DMS 273 treated with DMSO at 0.1 percent for 48 hours (cell line): ENCODE measurements around the gene ADGRV1.

ENCODE experiments used
- DNase-seq: peaks from one replicate; lab custom pipeline; 2025; lab: John Stamatoyannopoulos, UW

Gene ADGRV1

DNA sequence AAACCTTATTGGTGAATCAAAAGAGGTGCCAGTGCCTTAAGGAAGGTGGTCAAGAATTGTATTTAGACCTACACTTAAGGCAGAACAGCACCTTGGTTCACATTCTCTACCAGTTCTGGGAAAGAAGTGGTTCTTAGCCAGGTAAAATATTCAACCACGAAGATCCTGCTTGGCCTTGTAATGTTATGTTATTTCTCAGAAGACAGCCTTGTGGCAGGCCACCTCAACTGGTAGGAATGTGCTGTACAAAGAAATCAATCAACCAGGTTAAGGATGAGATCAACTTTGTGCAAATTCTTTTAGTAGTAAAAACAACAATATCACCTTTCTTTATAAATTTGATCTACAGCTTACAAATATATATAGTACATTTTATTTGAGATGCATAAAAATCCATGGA, 577.7 kb downstream of the ADGRV1 start:
- no peak for DNase-seq

DNA sequence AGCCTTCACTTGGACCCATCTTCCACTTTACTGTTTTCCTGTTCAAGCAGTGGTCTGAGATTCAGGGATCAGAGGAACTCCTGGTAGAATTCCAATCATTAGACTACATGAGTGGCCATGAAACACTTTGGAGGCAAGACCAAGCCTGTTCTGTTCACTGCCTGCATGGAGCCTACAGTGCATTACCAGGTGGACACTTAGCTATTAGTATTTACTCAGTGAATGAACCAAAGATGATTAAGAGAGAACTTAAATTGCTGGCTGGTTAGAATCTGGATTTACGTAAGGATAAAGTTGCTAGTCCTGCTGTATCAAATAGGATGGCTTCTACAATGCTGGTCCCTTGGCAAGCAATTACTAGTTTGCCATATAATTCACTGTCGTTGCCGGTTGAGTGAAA, 579.0 kb downstream of the ADGRV1 start:
- DNase-seq: no peak

DNA sequence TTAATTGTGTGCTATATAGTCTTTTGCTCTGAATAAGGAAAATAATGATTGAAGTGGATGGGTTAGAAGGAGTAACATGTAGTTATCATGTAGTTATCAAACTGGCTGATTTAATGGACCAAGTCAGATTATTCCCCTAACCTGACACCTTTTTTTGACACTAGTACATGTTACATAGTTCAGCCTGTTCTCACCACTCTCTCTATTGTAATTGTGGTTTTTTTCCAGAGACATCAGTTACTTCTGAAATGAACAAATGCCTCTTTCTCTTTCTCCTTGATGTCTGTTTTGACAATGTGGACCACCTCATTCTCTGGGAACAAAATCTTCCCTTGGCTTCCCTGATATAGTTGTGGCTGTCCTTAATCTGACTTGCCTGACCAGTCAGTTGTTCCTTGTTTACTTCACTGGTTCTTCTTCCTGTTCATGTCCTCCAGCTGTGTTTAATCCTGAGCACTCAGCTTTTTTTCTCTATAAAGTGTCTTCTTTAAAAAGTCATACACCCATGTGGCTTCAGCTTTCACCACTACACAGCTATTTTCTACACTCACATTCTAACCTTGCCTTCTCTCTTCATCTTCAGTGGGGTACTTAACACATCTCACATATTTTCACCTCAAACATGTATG, 581.1 kb downstream of the ADGRV1 start:
- DNase-seq: no peak

DNA sequence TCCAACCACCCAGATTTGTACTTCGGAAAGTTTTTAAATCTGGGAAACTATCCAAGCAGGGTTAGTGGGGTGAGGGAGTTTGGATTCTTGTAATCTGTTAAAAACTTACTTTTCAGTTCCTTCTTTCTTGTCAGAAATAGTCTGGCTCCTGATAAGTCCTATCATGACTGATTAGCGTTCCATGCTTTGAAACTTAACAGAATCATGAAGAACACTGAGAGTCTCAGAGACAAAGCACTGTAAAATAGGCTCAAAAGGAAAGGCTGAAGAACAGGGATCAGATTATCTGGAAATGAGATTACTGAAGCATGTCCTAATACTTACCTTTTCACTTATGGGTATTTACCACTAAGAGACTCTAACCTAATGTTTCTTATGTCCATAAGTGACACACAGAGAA, 582.1 kb downstream of the ADGRV1 start:
- no peak for DNase-seq

DNA sequence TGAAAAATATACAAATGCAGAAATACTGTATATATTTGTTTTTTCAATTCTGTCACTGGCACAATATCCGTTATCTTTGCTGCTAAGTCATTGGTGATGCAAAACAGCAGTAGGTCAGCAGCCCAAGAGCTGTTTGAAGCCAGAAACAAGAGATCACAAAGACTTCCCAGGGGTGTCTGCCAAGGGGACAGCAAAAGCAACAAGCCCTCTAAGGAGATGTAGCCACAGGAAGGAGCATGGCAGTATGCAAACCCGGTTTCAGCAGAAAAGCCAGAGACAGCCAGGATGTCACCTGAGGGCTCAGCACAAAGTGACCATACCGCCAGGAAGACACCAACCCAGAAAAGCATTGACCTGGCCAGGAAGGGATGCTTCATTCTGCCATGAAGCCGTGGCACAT, 583.0 kb downstream of the ADGRV1 start:
- no peak for DNase-seq

DNA sequence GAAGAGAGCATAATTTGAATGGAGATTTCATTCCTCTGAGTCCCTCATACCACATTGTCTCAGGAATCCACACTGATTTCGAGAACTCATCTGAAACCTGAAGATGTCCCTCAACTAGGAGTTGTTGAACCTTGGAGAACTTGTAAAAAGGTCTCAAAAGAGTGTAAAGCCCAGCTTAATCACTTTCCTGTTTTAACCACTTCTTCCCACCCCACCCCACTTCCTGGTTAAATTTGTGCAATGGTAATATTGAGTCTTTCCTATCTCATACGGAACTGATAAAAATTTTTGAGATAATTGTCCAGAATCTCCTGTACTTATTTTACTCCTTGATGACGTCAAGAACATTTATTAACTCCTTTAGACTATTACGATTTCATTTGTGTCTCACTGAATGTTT, 583.8 kb downstream of the ADGRV1 start:
- no peak for DNase-seq

DNA sequence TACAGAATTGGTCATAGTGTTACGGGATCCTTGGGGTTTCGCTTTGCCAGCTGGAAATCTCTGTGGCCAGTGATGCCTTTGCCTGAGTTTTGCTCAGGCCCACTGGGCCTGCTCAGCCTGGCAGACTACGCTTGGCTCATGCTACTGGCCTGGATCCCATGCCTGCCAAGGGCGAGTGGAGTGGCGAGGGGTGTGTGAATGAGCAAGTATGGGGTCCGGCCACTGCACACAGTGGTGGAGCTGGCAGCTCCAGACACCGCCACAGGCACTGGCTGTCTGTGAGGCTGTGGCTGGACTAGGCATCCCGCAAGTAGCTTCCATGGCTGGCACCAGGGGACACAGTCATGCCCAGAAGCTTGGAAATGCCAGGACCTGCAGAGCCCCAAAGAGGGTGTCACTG, 584.2 kb downstream of the ADGRV1 start:
- DNase-seq: no peak

DNA sequence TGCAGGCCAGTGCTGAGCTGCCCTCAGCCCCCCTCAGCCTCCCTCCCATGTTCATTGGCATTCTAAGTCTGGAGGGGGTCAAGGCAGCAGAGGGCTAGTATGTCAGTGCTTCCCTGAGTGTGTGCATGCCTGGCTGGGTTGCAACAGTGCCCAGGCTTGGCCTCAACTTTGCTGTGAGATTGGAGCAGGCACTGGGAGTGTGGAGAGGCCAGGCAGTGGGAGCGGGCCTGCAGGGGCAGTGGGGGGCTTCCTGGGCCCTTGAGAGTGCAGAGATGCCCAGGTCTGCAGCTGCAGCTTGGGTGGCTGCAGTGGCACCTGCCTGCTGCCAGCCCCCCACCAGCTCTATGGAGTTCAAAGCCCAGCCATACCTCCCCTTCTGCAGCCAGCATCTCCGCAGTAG, 585.2 kb downstream of the ADGRV1 start:
- DNase-seq: no peak

DNA sequence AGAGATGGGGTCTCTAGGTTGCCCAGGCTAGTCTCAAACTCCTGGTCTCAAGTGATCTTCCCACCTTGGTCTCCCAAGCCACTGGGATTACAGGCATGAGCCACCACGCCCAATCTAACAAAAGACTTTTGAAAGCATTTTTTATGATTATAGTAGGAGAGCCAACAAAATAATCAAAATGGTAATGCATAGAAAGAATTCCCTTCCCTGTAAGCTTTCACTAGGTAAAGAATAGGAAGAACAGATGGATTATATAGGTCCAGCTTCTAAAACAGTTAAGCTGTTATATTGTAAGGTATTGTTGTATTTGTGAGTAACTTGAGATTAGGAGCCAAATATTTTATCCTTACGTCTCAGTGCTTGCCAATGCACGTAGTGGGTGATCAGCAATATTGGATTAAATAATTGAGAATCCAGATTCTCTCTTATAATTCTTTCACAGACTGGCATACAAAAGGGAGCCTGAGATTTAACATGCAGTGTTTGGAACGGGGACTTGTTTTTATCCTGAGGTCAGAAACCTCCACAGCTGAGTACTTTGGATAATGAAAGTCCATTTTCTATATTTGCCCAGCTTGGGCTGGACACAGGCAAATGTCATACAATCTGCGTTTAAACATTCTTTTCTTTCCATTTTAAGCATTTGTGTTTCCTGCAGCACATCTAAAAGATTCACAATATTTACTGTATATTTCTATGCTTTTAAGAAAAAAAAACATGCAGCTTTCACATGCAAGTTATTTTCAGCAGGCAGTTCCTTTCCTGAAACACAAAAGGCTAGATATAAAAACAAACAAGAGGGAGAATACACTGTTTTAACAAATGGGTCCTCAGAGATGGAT, 586.1 kb downstream of the ADGRV1 start:
- DNase-seq: no peak

DNA sequence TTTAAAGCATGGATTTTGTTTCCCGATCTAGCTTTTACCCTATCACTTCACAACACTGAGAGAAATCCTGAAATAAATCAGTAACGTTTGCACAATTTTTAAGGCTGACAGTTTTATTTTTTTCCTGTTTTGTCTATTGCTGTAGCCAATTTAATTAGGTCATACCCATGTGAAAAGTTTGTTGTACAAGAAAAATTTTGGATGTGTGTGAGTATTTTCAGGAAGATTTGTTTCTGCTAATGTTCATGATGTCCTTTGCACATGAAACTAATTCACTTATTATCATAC, 586.7 kb downstream of the ADGRV1 start:
- DNase-seq: no peak

DNA sequence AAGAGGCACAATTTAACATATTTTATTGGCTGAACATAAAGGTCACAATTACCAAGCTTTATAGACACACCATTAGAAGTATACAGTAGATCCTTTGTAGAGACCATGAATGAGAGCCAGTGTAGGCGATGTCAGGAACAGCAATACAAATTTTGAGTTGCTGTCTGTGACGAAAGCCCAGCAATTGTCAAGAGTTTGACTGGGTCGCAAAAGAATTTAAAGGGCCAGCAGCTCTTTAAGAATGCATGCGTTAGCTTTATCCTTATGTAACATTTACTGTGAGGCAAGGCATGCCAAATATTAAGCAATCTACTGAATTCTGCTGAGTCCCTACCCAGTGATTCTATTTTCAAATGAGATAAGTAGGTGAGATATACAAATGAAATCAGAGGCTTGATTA, 587.6 kb downstream of the ADGRV1 start:
- no peak for DNase-seq

DNA sequence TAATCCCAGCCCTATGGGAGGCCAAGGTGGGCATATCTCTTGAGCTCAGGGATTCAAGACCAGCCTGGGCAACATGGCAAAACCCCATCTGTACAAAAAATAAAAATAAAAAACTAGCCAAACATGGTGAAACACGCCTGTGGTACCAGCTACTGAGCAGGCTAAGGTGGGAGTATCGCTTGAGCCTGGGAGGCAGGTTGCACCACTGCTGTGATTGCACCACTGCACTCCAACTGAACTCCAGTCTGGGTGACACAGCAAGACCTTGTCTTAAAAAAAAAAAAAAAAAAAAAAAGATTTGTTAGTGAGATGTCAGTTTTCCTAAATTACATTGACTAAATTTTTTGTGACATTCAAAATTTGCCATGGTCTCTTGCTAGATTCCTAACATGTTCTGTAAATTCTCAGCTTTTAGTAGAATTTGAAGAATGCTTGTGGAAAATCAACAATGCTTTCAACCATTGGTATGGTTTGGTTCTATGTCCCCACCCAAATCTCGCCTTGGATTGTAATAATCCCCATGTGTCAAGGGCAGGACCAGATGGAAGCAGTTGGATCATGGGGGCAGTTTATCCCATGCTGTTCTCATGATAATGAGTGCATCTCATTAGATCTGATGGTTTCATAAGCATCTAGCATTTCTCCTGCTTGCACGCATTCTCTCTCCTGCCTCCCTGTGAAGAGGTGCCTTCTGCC, 588.5 kb downstream of the ADGRV1 start:
- DNase-seq: no peak

DNA sequence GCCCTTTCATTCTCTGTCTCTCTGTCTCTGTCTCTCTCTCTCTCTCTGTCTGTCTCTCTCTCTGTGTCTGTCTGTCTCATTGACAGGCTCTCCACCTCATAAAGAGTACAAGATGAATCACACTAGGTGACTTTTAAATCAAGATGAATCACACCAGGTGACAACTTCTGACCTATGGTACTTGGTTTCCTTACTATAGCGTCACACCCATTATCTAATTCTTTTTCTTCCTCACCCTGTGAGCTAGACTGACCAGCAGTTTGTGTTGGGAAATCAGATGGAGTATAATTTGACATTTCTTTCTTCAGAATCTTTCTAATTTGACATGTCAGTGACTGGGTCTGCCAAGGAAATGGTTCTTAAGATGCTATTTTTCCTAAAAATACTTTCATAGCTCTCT, 591.6 kb downstream of the ADGRV1 start:
- DNase-seq: no peak

DNA sequence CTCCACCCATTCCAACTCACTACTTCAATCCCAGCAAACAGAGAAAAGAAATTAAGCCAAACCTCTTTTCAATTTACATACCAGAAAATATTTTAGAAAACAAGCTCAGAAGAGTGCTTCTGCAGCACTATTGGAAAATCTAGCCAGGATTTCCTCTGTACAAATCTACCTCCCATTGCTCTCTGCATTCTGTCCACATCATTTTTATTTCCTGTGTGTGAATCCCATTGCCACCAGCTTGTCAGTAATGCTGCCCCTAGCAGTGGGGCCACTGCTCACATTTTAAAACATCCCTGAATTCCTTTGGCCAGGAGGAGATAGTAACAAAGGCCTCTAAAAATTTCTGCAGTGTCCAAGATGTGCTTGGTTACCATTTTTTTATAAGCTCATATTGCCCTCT, 592.0 kb downstream of the ADGRV1 start:
- DNase-seq: no peak

DNA sequence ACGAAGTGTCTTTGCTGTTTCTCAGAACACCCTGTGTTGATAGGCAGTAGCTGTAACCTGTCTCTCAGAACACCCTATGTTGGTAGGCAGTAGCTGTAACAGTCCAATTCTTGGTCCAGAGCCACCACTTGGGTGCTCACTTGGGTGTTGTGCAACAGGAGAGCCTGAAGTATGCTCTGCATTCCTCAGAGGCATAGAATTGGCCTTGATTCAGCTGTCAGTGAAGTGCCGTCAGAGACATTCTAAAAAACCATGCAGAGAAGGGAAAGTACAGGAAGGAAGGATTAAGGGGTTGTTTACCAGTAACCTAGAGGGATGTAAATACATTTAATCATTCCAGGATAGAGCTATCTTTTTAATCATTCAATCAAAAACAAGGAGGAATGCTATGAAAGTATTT, 593.4 kb downstream of the ADGRV1 start:
- DNase-seq: no peak

DNA sequence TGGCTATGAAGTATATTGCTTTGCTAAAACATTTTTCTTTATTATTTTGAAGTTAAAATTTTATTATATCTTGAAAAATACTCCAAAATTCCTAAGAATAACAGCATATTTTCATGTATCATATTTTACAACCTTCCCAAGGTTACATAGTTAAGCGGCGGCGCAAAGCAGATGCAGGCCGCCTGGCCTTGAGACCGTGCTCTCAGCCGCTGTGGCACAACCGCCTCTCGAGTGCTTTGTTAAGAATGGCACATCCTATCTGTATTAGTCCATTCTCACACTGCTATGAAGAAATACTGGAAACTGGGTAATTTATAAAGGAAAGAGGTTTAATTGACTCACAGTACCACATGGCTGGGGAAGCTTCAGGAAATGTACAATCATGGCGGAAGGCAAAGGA, 595.7 kb downstream of the ADGRV1 start:
- DNase-seq: no peak

DNA sequence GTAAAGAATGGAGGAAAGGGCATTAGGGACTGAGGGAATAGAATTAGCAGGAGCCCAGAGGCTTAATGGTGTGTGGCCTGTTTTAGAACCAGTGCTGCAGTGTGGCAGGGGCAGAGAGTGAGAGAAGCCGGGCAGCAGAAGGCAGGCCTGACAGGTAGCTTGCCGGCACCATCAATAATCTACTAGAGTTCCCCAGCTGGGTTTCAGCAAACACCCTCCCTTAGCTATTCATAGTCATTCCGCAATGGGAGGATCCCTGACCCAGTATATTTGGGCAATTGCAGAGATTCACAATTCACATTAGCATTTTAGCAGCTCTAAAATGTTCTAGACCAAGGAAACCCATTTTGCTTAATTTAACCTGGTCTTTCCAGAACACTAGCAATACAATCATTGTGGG, 596.7 kb downstream of the ADGRV1 start:
- no peak for DNase-seq

DNA sequence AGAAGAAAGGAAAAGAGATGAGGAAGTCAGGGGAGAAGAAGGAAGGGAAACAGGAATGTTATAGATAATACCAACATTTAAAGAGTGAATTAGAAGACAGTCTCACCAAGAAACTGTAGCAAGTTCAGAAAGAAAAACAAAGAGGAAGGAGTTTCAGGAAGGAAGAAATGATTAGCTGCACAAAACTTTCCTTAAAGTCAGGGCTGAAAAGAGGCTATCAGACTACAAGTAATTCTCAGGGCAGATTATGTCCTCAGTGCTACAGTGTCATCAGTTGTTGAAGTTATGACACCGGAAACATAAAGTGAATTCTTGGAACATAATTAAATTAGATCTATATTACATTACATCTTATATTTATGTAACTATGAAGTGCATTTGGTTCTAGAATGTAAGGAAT, 597.6 kb downstream of the ADGRV1 start:
- no peak for DNase-seq

DNA sequence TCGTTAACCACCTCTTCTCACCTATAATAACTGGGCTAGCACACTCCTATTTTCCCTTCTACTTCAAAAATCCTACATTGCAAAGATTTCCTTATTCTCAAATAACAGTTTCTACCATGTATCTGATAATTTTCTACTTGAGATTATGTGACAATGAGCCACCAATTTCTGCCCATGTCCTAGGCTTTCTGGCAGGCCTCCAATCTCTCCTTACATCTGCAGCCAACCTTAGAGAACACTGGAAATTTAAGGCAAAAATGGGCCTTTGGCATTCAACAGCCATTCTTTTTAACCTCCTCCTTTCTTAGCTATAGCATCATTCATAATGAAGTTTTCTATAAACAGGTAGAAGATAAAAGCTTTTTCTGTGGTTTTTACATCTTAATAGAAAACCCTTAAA, 599.4 kb downstream of the ADGRV1 start:
- no peak for DNase-seq

DNA sequence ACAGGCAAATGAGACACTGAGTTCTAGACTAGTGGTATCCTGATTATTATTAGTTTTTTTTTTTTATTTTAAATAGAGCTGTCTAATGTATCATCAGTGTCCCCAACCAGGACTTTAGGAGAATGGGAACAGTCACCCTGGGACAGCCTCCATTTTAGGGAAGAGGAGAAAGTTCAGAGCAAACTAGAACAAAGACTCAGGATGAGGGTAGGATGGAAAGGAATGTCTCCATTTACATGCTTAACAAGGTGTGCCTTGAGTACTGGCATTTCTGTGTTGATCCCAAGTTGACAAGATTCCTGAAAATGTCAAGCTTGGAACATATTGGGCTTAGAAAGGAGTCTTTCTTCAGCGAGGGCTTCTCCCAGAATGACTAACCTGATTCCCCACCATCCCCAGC, 601.0 kb downstream of the ADGRV1 start:
- DNase-seq: no peak

DNA sequence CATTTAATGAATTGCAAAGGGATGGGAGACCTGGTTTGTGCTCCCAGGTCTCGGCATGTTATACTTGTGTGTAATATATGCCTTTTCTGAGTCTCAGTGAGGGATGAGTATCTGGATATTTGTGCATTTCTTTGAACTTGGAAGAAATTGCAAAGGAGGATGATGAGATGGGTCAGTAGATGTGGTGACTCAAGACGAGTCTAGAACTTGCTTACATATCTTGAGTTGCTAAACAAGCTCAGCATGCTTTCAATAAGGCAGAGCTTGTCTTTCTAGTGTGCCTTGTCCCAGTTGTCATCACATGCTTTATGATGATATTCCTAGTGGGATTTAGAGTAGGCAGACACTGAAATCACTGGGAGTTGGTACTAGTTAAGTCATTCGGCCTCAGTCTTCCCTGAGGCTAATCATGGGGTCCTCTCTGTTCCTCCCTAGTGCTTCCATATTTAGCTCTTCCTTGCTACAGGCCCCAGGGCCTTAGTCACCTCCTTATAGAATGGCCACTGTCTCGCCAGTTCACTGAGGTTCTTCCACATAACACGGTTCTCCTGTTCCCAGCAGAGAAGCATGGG, 602.2 kb downstream of the ADGRV1 start:
- DNase-seq: no peak

DNA sequence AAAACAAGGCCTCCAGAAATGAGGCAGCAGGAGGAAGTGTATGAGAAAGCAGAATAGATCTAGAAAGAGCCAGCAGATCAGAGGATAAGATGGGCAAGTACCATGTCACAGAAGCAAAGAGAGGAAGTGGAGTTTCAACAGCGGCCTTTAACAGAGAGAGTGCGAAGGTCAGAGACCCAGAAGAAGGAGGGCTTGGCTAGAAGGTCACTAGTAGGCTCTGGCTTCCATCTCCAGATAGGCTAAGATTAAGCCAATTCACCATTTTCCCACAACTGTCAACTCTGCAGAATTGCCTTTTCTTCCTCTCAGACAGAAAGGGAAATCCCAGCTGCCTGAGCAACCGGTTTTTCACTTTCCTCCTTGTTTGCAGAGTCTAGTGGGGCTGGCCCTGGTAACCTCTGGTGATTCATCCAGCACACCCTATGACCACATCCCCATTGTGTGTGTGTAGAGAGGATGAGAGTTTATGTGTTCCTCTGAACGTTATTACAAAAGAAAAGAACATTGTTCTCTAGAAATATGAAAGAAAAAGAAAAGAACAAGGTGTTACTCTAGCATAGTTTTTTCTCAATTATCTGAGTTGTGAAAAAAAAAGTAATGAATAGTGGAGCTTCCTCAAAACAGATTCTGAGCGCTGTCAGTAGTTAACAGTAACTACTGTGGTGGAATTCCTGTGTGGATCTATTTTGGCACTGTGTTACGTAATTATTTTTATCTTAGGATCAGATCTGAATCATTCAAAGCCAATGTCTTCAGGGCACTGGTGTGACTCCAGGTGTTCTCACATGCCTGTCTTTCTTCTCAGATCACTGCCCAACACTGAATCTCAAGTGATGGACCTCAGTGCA, 604.2 kb downstream of the ADGRV1 start:
- no peak for DNase-seq
